ENCODE measurements around the gene PLA2G15. TPM values are rescaled to one million over a fixed set of nuclear protein-coding genes. Genes with fewer than 3 reads are reported as not detected.

The PLA2G15 gene, protein sequence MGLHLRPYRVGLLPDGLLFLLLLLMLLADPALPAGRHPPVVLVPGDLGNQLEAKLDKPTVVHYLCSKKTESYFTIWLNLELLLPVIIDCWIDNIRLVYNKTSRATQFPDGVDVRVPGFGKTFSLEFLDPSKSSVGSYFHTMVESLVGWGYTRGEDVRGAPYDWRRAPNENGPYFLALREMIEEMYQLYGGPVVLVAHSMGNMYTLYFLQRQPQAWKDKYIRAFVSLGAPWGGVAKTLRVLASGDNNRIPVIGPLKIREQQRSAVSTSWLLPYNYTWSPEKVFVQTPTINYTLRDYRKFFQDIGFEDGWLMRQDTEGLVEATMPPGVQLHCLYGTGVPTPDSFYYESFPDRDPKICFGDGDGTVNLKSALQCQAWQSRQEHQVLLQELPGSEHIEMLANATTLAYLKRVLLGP
- 17.8 TPM for total RNA-seq

DNA sequence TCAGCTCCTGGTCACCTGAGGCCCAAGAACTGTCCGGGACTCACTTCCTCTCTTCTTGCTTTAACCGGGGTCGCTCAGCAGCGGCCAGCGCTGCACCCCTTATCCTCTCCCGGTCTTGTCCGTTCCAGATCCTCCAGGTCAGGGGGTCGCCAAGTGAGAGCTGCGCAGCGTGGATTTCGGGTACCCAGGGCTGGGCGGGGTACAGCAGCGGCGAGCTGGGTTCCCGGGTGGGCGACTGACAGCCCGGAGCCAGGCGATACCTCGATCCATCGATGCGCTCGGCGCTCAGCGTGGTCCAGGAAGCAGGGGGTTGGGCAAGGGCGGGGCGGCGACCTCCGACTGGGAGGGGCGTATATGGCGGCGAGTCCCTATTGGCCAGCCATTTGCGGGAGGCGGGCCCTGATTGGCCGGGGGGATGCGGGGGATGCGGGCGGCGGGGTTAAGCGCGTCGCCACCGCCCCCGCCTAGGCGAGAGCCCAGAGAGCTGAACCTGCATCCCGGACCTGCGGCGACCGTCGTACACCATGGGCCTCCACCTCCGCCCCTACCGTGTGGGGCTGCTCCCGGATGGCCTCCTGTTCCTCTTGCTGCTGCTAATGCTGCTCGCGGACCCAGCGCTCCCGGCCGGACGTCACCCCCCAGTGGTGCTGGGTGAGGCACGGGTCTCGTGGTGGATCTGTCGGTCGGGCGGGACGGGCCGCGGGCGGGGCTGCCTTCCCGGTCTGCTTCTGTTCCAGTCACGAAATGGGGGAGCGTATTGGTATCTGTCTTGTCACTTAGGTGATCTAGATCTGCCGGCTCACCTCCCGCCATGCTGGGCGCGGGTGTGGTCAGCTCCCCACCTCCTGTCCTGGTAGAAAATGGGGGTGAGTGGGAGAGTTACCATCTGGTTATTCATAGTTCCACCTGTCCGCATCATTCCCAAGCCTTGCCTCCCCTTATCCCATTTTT is at the start of gene PLA2G15:
Gene PLA2G15 (plus strand): TSS at position 471 of the 951 bp plus-strand sequence. CDS start 54 bp downstream, at position 525.

DNA sequence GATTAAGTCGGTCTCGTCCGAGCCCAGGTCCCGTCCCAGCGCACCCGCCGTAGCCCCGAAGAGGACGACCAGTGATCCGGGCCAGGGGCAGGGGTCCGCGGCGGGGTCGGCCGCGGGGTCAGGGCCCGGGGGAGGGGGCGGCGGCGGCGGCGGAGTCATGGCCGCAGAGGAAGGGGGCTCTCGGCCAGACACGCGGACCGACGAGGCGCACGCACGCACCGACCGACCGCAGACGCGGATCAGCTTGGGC is 9.4 kb upstream of the PLA2G15 start, which contains the start of gene ESRP2:
Gene ESRP2 (minus strand): TSS at position 241 of the 250 bp plus-strand sequence. CDS start 82 bp downstream, at position 159.

DNA sequence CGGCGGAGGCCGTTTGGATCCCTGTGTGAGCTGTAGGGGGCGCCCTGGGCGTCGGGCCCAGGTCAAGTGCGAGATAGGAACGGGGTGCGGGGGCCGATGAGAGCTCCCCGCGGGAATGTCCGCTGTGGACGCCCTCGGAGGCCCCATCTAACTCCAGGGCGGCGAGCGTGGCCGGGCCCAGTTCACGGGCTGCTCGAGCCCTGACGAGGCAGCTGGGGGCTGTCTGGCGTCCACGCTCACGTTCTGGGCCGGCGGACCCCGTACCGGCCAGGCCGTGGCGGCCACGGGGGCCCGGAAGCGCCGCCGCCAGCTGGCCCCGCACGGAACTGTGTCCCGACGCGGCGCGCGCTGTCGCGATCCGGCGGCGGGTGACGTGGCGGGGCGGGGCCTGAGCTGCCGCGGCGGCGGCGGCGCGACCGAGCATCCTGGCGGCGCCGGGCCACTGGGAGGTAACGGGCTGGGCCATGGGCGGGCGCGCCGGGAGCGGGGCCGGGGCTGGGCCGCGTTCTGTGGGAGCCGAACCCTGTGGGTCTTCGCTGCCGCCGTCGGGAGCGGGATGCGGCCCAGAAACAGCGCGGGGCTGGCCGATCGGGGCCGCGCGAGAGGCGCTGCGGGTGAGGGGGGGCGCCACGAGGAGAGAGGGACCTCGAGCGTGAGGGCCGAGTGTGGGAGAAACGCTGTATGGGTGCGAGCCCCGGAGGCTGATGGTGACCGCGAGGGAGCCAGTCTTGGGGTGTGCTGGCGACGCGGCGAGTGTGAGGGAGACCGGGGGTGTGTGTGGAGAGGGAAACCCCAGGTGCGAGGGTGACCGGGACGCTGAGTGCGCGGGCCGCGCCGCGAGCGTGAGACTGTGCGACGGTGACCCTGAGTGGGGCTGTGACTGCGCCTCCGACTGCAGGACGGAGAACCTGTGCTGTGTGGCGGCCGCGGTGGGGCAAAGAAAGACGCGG is 19.2 kb downstream of the PLA2G15 start, which contains the start of gene SLC7A6:
Gene SLC7A6 (plus strand): TSS at position 399 of the 950 bp plus-strand sequence. CDS start 10,201 bp downstream, outside the sequence.

Small RNAs within 50 kb of the gene (small RNA-seq; reads per million reads assigned to genes)
- not detected for gene RNU6-1262P (ENCODE audit: low replicate concordance)

Other genes starting within 250 kb of the PLA2G15 start
- not detected for gene DPEP2, start 245.9 kb upstream of the PLA2G15 start, total RNA-seq
- not detected for gene DPEP2NB, start 229.5 kb upstream of the PLA2G15 start, total RNA-seq
- gene DDX28, start 222.1 kb upstream of the PLA2G15 start, total RNA-seq = 8.8 TPM
- 15.7 TPM for gene DUS2, start 222.1 kb upstream of the PLA2G15 start, total RNA-seq
- gene NFATC3, start 160.0 kb upstream of the PLA2G15 start, total RNA-seq = 26.6 TPM
- gene ESRP2, start 9.2 kb upstream of the PLA2G15 start, total RNA-seq = not detected
- gene SLC7A6, start 19.2 kb downstream of the PLA2G15 start, total RNA-seq = 46.3 TPM
- gene SLC7A6OS, start 65.6 kb downstream of the PLA2G15 start, total RNA-seq = 29.1 TPM
- gene PRMT7, start 65.6 kb downstream of the PLA2G15 start, total RNA-seq = 82.9 TPM
- gene SMPD3, start 203.1 kb downstream of the PLA2G15 start, total RNA-seq = 107 TPM